Subcutaneous adipose tissue (tissue), 4 donors: ENCODE data around the gene IARS1. TPM values are rescaled to one million over a fixed set of nuclear protein-coding genes. Genes with fewer than 3 reads are reported as not detected.

Experiments used
- CTCF ChIP-seq: fragments of 450-650 bp; IDR thresholded peaks from one replicate; pipeline ENCODE4 v1.5.1; 2016; ENCODE audit warnings: low read depth, mild to moderate bottlenecking, control low read depth, antibody characterized with exemption, moderate library complexity
- total RNA-seq, 4 donors: library from RNA; depleted of rRNA; stranded (reverse); fragments of >200 nt; gene quantifications; one replicate each; pipeline ENCODE4 v1.1.0, GENCODE V29; 2016

IARS1 gene
- total RNA-seq, 4 donors from 2014 or later, result 55.9 to 105 (median 61.2) TPM

GRCh38 chr9:92265154-92265553, 28.3 kb downstream of the IARS1 start:
- TF ChIP-seq CTCF, result no peak

GRCh38 chr9:92263131-92263530, 30.4 kb downstream of the IARS1 start:
- TF ChIP-seq CTCF, result no peak

- no peak for TF ChIP-seq CTCF
Measured at GRCh38 chr9:92257327-92257726, 36.2 kb downstream of the IARS1 start.

- no peak for TF ChIP-seq CTCF
Measured at GRCh38 chr9:92254381-92255337, 38.8 kb downstream of the IARS1 start.

GRCh38 chr9:92253656-92254055, 39.8 kb downstream of the IARS1 start:
- no peak for TF ChIP-seq CTCF

GRCh38 chr9:92247981-92248380, 45.5 kb downstream of the IARS1 start:
- TF ChIP-seq CTCF, result no peak

- TF ChIP-seq CTCF, result no peak
Measured at GRCh38 chr9:92247296-92247695, 46.2 kb downstream of the IARS1 start.
